Mucosa of gallbladder (tissue), 1 donor: ENCODE data around the gene TRAF3IP1. TPM values are rescaled to one million over a fixed set of nuclear protein-coding genes. Genes with fewer than 3 reads are reported as not detected.
"Not testable (repeated sequence)": the region's sequence is repeated elsewhere in the genome, so short reads cannot be mapped to it uniquely, and the experiment has no call there.

Experiments
- DNase-seq: peaks from one replicate; pipeline ENCODE4 v3.0.0-alpha.2; 2020; ENCODE audit warnings: low spot score
- total RNA-seq: library from RNA; stranded (reverse); gene quantifications from one replicate; pipeline ENCODE4 v1.2.1, GENCODE V29; 2021
- donor health status: DM: no; HTN: no; CAD: no.

The TRAF3IP1 gene
- total RNA-seq, 1 donor from 2014 or later: 25.6 TPM

GRCh38 chr2:238339814-238340213 is 19.5 kb downstream of the TRAF3IP1 start:
- DNase-seq: no peak

GRCh38 chr2:238341536-238341935 is 21.2 kb downstream of the TRAF3IP1 start:
- DNase-seq: no peak

- DNase-seq: no peak
These were observed 23.7 kb downstream of the TRAF3IP1 start for GRCh38 chr2:238344035-238344434.

GRCh38 chr2:238344517-238344916 is 24.2 kb downstream of the TRAF3IP1 start:
- DNase-seq: no peak

GRCh38 chr2:238345297-238345968 is 25.1 kb downstream of the TRAF3IP1 start:
- no peak for DNase-seq

GRCh38 chr2:238346544-238346943 is 26.2 kb downstream of the TRAF3IP1 start:
- no peak for DNase-seq

GRCh38 chr2:238350150-238350897 is 30.0 kb downstream of the TRAF3IP1 start:
- no peak for DNase-seq

GRCh38 chr2:238351315-238351714 is 31.0 kb downstream of the TRAF3IP1 start:
- no peak for DNase-seq

- DNase-seq: no peak
These were observed 32.0 kb downstream of the TRAF3IP1 start for GRCh38 chr2:238352361-238352760.

- no peak for DNase-seq
These were observed 38.5 kb downstream of the TRAF3IP1 start for GRCh38 chr2:238358769-238359168.

GRCh38 chr2:238359403-238359802 is 39.1 kb downstream of the TRAF3IP1 start:
- no peak for DNase-seq

GRCh38 chr2:238361877-238362276 is 41.6 kb downstream of the TRAF3IP1 start:
- no peak for DNase-seq

- no peak for DNase-seq
These were observed 42.3 kb downstream of the TRAF3IP1 start for GRCh38 chr2:238362626-238363025.

- DNase-seq: no peak
These were observed 49.3 kb downstream of the TRAF3IP1 start for GRCh38 chr2:238369591-238370040.

- no peak for DNase-seq
These were observed 49.9 kb downstream of the TRAF3IP1 start for GRCh38 chr2:238370094-238370822.

GRCh38 chr2:238370823-238371372 is 50.6 kb downstream of the TRAF3IP1 start:
- DNase-seq: peak; percentile 55

GRCh38 chr2:238372277-238372676 is 52.0 kb downstream of the TRAF3IP1 start:
- not testable (repeated sequence) for DNase-seq

- no peak for DNase-seq
These were observed 56.6 kb downstream of the TRAF3IP1 start for GRCh38 chr2:238376884-238377391.

- DNase-seq: no peak
These were observed 58.1 kb downstream of the TRAF3IP1 start for GRCh38 chr2:238378230-238379095.

- no peak for DNase-seq
These were observed 58.9 kb downstream of the TRAF3IP1 start for GRCh38 chr2:238379096-238379810.
